Measurements from ENCODE around the gene SAMD8. TPM values are rescaled to one million over a fixed set of nuclear protein-coding genes. Genes with fewer than 3 reads are reported as not detected.
"Not testable (repeated sequence)": the region's sequence is repeated elsewhere in the genome, so short reads cannot be mapped to it uniquely, and the experiment has no call there.

The SAMD8 gene
- total and polyA plus RNA-seq, 12 donors, result 5.7 to 48.7 (median 29.1) TPM

DNA sequence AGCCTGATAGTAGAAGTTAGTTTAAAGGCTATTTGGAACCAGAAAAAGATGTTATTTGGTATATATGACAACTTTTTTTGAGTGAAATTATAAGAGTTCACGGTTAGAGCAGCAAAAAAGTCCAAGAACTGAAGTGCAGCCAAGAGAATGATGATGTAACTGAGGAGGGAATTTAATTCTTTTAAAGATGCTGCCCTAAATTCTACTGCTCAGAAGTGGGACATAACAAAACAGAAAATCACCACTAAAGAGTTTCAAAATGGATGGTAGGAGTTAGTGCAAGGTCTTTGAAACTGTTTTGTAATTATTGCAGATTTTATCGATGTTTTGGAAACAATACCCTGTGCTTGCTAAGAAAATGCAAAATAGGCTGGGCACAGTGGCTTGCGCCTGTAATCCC lies 6.5 kb downstream of the SAMD8 start:
- intact Hi-C loops (cut with DNase I), result loop anchor here (10.0 kb wide), 2 partner anchors 67 to 117 kb away; partner anchors contain the start of gene COMTD1 (in 1 of the 2)
- 52 to 56% (median 53%) methylated on average over 3 of the region's 3 CpGs for WGBS, 4 donors
- TF ChIP-seq POLR2A (IDR thresholded peaks at IDR 0.05), result no peak
- TF ChIP-seq, protein P1, sequence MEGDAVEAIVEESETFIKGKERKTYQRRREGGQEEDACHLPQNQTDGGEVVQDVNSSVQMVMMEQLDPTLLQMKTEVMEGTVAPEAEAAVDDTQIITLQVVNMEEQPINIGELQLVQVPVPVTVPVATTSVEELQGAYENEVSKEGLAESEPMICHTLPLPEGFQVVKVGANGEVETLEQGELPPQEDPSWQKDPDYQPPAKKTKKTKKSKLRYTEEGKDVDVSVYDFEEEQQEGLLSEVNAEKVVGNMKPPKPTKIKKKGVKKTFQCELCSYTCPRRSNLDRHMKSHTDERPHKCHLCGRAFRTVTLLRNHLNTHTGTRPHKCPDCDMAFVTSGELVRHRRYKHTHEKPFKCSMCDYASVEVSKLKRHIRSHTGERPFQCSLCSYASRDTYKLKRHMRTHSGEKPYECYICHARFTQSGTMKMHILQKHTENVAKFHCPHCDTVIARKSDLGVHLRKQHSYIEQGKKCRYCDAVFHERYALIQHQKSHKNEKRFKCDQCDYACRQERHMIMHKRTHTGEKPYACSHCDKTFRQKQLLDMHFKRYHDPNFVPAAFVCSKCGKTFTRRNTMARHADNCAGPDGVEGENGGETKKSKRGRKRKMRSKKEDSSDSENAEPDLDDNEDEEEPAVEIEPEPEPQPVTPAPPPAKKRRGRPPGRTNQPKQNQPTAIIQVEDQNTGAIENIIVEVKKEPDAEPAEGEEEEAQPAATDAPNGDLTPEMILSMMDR (IDR thresholded peaks at IDR 0.05), result no peak
- Histone ChIP-seq H3K9me3 (replicated peaks in 1 of 3) (no peaks in the 10 kb centered on the region), H3K4me1 (replicated peaks in 1 of 2) (peaks cover 10 to 59% of the 10 kb centered on the region in 2 donors), H3K27ac (peak overlapping the region in 4 of 5 donors; percentile 14 to 62 (median 48)), H3K4me3 (no peak overlapping the region), H3K36me3 (replicated peaks in 1 of 2) (no peaks in the 10 kb centered on the region), H3K27me3 (no peaks in the 10 kb centered on the region)
- no peak for DNase-seq

DNA sequence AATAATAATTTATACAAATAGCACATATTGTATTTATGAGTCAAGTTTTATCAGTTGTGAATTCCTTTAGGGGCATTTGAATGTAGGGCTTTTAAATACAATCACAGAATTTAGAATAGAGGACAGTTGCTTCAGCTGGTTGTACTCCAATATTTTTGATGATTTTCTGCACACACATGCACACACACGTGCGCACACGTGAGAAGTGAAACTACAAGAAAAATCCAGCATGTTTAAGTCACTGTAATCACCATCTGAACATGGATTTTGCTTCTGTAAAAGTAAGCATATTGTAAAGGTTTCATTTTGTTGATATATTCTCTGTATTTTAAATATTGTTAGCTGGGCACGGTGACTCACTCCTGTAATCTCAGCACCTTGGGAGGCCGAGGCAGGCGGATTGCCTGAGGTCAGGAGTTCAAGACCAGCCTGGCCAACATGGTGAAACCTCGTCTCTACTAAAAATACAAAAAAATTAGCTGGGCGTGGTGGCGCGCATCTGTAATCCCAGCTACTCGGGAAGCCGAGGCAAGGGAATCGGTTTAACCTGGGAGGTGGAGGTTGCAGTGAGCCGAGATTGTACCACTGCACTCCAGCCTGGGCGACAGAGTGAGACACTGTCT lies 8.1 kb downstream of the SAMD8 start:
- H3K27me3 ChIP-seq; H3K36me3 ChIP-seq (replicated peaks in 1 of 2); H3K9me3 ChIP-seq (replicated peaks in 1 of 3); DNase-seq; H3K4me3 ChIP-seq; H3K27ac ChIP-seq: not testable (repeated sequence)
- WGBS, 4 donors, result 76 to 84% (median 80%) methylated on average over 15 of the region's 15 CpGs
- H3K4me1 ChIP-seq (replicated peaks in 1 of 2), result peaks cover 10 to 44% of the 10 kb centered on the region in 2 donors
- intact Hi-C loops (cut with DNase I), result loop anchor here (10.0 kb wide), 2 partner anchors 65 to 115 kb away; partner anchors contain the start of gene COMTD1 (in 1 of the 2)

DNA sequence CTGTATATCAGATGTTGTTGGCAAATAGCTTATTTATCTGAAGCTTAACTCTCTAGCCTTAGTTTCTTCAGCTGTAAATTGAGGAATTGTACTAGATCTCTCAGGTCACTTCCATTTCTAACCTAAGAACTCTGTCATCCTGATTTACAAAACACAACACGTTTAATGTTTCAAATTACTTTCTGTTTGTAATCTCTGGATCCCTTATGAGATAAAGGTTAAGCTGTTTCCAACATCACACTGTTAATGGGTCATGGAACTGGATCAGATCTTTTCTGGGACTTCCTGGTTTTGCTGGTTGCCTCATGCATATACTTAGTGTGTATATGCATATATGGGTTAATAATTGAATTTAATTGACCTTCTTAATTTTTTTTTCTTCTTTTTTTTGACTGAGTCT lies 9.9 kb downstream of the SAMD8 start:
- intact Hi-C loops (cut with DNase I), result no loop called here
- TF ChIP-seq POLR2A (IDR thresholded peaks at IDR 0.05), result no peak
- TF ChIP-seq, protein P1 (IDR thresholded peaks at IDR 0.05), result no peak
- peaks cover 0 to 8% of the 10 kb centered on the region in 2 donors for H3K36me3 ChIP-seq (replicated peaks in 1 of 2)
- H3K27me3 ChIP-seq, result no peaks in the 10 kb centered on the region
- H3K4me1 ChIP-seq (replicated peaks in 1 of 2), result peaks cover 10 to 31% of the 10 kb centered on the region in 2 donors
- WGBS, 4 donors, result 10 to 12% (median 11%) methylated on average over 1 of the region's 1 CpG
- H3K4me3 ChIP-seq, result no peak overlapping the region
- no peaks in the 10 kb centered on the region for H3K9me3 ChIP-seq (replicated peaks in 1 of 3)
- H3K27ac ChIP-seq, result peak overlapping the region in 1 of 5 donors; percentile 24
- no peak for DNase-seq

GRCh38 chr10:75122505-75122904 lies 11.0 kb downstream of the SAMD8 start:
- Histone ChIP-seq H3K27me3 (no peaks in the 10 kb centered on the region), H3K4me1 (replicated peaks in 1 of 2) (peaks cover 10 to 34% of the 10 kb centered on the region in 2 donors), H3K27ac (no peak overlapping the region), H3K4me3 (no peak overlapping the region), H3K36me3 (replicated peaks in 1 of 2) (peaks cover 0 to 8% of the 10 kb centered on the region in 2 donors), H3K9me3 (replicated peaks in 1 of 3) (no peaks in the 10 kb centered on the region)
- WGBS, 4 donors, result 93 to 96% (median 95%) methylated on average over 4 of the region's 4 CpGs
- no peak for DNase-seq
- intact Hi-C loops (cut with DNase I), result no loop called here
- TF ChIP-seq, protein P1 (IDR thresholded peaks at IDR 0.05), result no peak
- TF ChIP-seq POLR2A (IDR thresholded peaks at IDR 0.05), result no peak
